K562 (cell line): ENCODE results near the gene MSX1. TPM values are rescaled to one million over a fixed set of nuclear protein-coding genes. Genes with fewer than 3 reads are reported as not detected.

Experiments used
- ATAC-seq: fragments of 200-7000 bp; cut with Tn5 transposase; 3 replicates; pipeline ENCODE4 v1.9.1; 2020; ENCODE audit warnings: moderate library complexity
- BruUV-seq: library from RNA; stranded (reverse); fragments of 400-500 nt; replicated peaks from 2 replicates; lab custom pipeline; 2021; lab: Mats Ljungman, UMichigan
- CTCF ChIA-PET: fragments of 300-600 bp; formaldehyde crosslinking; extraction: SDS; loops from one replicate; lab custom pipeline; 2021; ENCODE audit warnings: low intra/inter-chr PET ratio; lab: Yijun Ruan, JAX
- POLR2A ChIA-PET: fragments of 300-600, 350-650 bp; sonication (Branson Sonifier 250); formaldehyde crosslinking; extraction: SDS; loops from one replicate; lab custom pipeline; 2021; ENCODE audit warnings: antibody characterized with exemption, inconsistent platforms; lab: Yijun Ruan, JAX
- DNase-seq, 4 experiments: peaks; one replicate each; pipeline versions ENCODE4 v3.0.0 to v3.0.0-alpha.2; 2011 to 2018; ENCODE audit warnings: low spot score in 3 of 4, mixed read lengths in 3 of 4; ENCODE audit errors: extremely low read depth in 1 of 4
- FAIRE-seq: peaks from 2 replicates; lab custom pipeline; 2011; peaks lifted over from hg19 to GRCh38; lab: Jason Lieb, UNC
- H2AFZ ChIP-seq: 2 replicates; pipeline ENCODE4 v1.6.0; 2011; ENCODE audit warnings: low read depth, low read length, control low read depth, inconsistent platforms
- H3K27ac ChIP-seq: fragments of 200-600 bp; 3 replicates; pipeline ENCODE4 v1.8.0; 2011; ENCODE audit warnings: low read depth, mild to moderate bottlenecking, control low read depth, inconsistent platforms, low read length, moderate library complexity, mixed read lengths; ENCODE audit errors: extremely low read depth
- H3K27me3 ChIP-seq, 2 experiments: fragments of 300-600 bp in 1 of 2; 2 replicates in 1 of 2; 3 replicates in 1 of 2; pipeline versions ENCODE4 v1.6.0 to v1.8.0; 2011; ENCODE audit warnings: inconsistent platforms in 2 of 2, low read length in 2 of 2, mild to moderate bottlenecking in 1 of 2, mixed read lengths in 1 of 2, moderate library complexity in 1 of 2; ENCODE audit not compliant: control insufficient read depth in 2 of 2, insufficient read depth in 2 of 2
- H3K36me3 ChIP-seq: fragments of 300-600 bp; 3 replicates; pipeline ENCODE4 v1.8.0; 2011; ENCODE audit warnings: mild to moderate bottlenecking, low read length, inconsistent platforms; ENCODE audit not compliant: control insufficient read depth, insufficient read depth
- H3K4me1 ChIP-seq, 2 experiments: fragments of 200-600 bp in 1 of 2; replicated peaks in 1 of 2; 2 replicates in 1 of 2; 3 replicates in 1 of 2; pipeline versions ENCODE4 v1.5.1 to v1.8.0; 2011; ENCODE audit warnings: inconsistent platforms in 2 of 2, low read length in 2 of 2, mild to moderate bottlenecking in 1 of 2, mixed read lengths in 1 of 2, moderate library complexity in 1 of 2; ENCODE audit not compliant: control insufficient read depth in 2 of 2, insufficient read depth in 2 of 2
- H3K4me2 ChIP-seq: 2 replicates; pipeline ENCODE4 v1.6.1; 2011; ENCODE audit warnings: low read length, control low read depth, inconsistent platforms, mixed read lengths; ENCODE audit not compliant: insufficient read depth
- H3K4me3 ChIP-seq: fragments of 200-600 bp; sonication (generic), shearing (Covaris generic); 2 replicates; pipeline ENCODE4 v1.5.1; 2016; ENCODE audit warnings: control low read depth, inconsistent platforms
- H3K79me2 ChIP-seq: fragments of 200-600 bp; 3 replicates; pipeline ENCODE4 v1.8.0; 2011; ENCODE audit warnings: low read length, inconsistent platforms; ENCODE audit not compliant: control insufficient read depth, insufficient read depth
- H3K9ac ChIP-seq, 2 experiments: 2 replicates each; pipeline versions ENCODE4 v1.6.0 to v1.6.1; 2011; ENCODE audit warnings: low read depth in 2 of 2, low read length in 2 of 2, control low read depth in 1 of 2, inconsistent platforms in 1 of 2, mild to moderate bottlenecking in 1 of 2, mixed read lengths in 1 of 2; ENCODE audit not compliant: insufficient read depth in 1 of 2
- H3K9me1 ChIP-seq: one replicate; pipeline ENCODE4 v1.6.0; 2011; ENCODE audit warnings: inconsistent platforms, mild to moderate bottlenecking, low read length, moderate library complexity; ENCODE audit not compliant: control insufficient read depth, insufficient read depth
- H3K9me3 ChIP-seq: replicated peaks from 2 replicates; pipeline ENCODE4 v1.5.1; 2011; ENCODE audit warnings: low read depth, low read length, inconsistent platforms; ENCODE audit not compliant: control insufficient read depth, insufficient read depth
- H4K20me1 ChIP-seq: replicated peaks from 2 replicates; pipeline ENCODE4 v1.6.1; 2011; ENCODE audit warnings: low read length, inconsistent platforms, mixed read lengths; ENCODE audit not compliant: control insufficient read depth, insufficient read depth
- ATF1 ChIP-seq, 2 experiments: fragments of 450-650 bp in 1 of 2; IDR thresholded peaks; 2 replicates each; pipeline ENCODE4 v1.6.1; 2016; ENCODE audit warnings: missing compliant biosample characterization in 1 of 2, missing genetic modification characterization in 1 of 2
- ATF7 ChIP-seq: fragments of 450-650 bp; IDR thresholded peaks from 2 replicates; pipeline ENCODE4 v1.7.1; 2014; ENCODE audit warnings: mild to moderate bottlenecking, moderate library complexity
- HNRNPUL1 ChIP-seq: fragments of 200-400 bp; formaldehyde crosslinking; IDR thresholded peaks from 2 replicates; pipeline ENCODE4 v1.6.1; 2017; ENCODE audit warnings: low read length
- MCM2 ChIP-seq: fragments of 450-650 bp; IDR thresholded peaks from 2 replicates; pipeline ENCODE4 v1.6.1; 2017; ENCODE audit warnings: low read depth, mild to moderate bottlenecking
- TCFL5 ChIP-seq: fragments of 250-450 bp; sonication (Bioruptor Pico); conservative IDR thresholded peaks from 2 replicates; pipeline ENCODE4 v1.6.1; 2021; ENCODE audit warnings: mild to moderate bottlenecking, moderate library complexity, matching md5 sums
- ZNF140 ChIP-seq: fragments of 250-450 bp; sonication (Bioruptor Pico); IDR thresholded peaks from 2 replicates; pipeline ENCODE4 v1.8.0; 2021; ENCODE audit warnings: moderate library complexity, mild to moderate bottlenecking, inconsistent platforms
- ZNF23 ChIP-seq: fragments of 250-450 bp; sonication (Bioruptor Pico); IDR thresholded peaks from 2 replicates; pipeline ENCODE4 v1.4.0; 2020; ENCODE audit warnings: mild to moderate bottlenecking
- ZNF274 ChIP-seq: IDR thresholded peaks from 2 replicates; pipeline ENCODE4 v1.6.1; 2011; ENCODE audit warnings: low read depth, mild to moderate bottlenecking, low read length, moderate library complexity, borderline replicate concordance
- WGBS: fragments of 100-300 bp; shearing (Covaris generic); methylation state at CpG from one replicate; pipeline ENCODE4 v1.1.6; 2016; ENCODE audit warnings: low coverage, mixed read lengths; ENCODE audit not compliant: insufficient coverage; ENCODE audit errors: missing lambda C conversion rate; 5-methylcytosine and 5-hydroxymethylcytosine counted together
- in situ Hi-C: fragments of 300-500 bp; cut with MboI; formaldehyde crosslinking; loops from 4 replicates; pipeline ENCODE4 v1.15.0; 2018; ENCODE audit warnings: inconsistent platforms, mixed read lengths
- intact Hi-C: fragments of 100-400 bp; cut with micrococcal nuclease; formaldehyde crosslinking; loops from 2 replicates; pipeline ENCODE4 v1.14.2; 2022
- polyA plus RNA-seq, 8 experiments: library from polyadenylated mRNA; depleted of rRNA in 4 of 8; stranded (reverse) in 5 of 8; unstranded in 3 of 8; fragments of >200 nt; fragmentation: Nextera tagmentation in 2 of 8; fragmentation: Illumina TruSeq in 1 of 8; extraction: Ambion mirVana in 2 of 8; extraction: Trizol in 1 of 8; gene quantifications; 2 replicates each; pipeline versions ENCODE4 v1.2.1 to v1.2.3, GENCODE V29; 2011 to 2014; ENCODE audit warnings: inconsistent platforms in 1 of 8, missing spikeins in 1 of 8
- total RNA-seq, 7 experiments: library from RNA; depleted of rRNA in 6 of 7; stranded (reverse); fragments of >200 nt in 6 of 7; fragmentation: Illumina TruSeq in 2 of 7; extraction: Trizol in 2 of 7; gene quantifications; 2 replicates each; pipeline versions ENCODE4 v1.2.1 to v1.2.3, GENCODE V29; 2011 to 2021; ENCODE audit warnings: low replicate concordance in 1 of 7
- TF ChIP-seq, protein P1 (sequence below): fragments of 450-650 bp; formaldehyde crosslinking; IDR thresholded peaks from 2 replicates; pipeline ENCODE4 v1.4.0; 2020; ENCODE audit warnings: mild to moderate bottlenecking, mixed read lengths
- TF ChIP-seq, protein P2 (sequence below): fragments of 250-450 bp; sonication (Bioruptor Pico); IDR thresholded peaks from 2 replicates; pipeline ENCODE4 v1.9.0; 2021; ENCODE audit warnings: mild to moderate bottlenecking
- TF ChIP-seq, protein P3 (sequence below): fragments of 250-450 bp; sonication (Bioruptor Pico); IDR thresholded peaks from 2 replicates; pipeline ENCODE4 v1.5.0; 2021

The MSX1 gene
- total and polyA plus RNA-seq, 9 of the 15 experiments (the other 6 are each of a cell fraction or from before 2014, with no cell fraction given), result 1.3 to 6.3 (median 2.3) TPM

DNA sequence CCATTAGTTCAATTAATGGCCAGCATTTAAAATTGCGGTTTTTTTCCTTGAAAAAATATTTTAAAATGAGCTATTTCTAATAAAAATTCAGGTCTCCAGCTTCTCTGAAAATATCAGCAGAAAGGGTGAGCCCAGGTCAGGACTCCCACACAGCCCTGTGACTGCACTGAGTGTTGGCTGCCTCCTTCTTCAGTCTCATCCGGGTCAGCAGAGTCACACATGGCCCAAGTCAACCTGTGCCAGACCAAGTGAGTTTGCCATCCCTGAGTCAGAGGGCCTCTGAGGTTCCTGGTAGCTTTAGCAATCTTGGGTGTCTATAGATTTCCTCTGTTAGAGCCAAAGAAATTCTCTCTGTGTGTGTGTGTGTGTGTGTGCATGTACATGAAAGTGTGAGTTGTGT, 22.1 kb upstream of the MSX1 start:
- no peak for DNase-seq
- WGBS, result 0% methylated on average over 1 of the region's 2 CpGs
- Histone ChIP-seq H3K36me3 (no peaks in the 10 kb centered on the region), H3K27me3 (peaks cover 2 to 3% of the 10 kb centered on the region in 2 experiments; a peak in 2 of 5 replicates), H3K27ac (no peak overlapping the region), H3K4me1 (no peaks in the 10 kb centered on the region), H2AFZ (no peak overlapping the region), H3K4me3 (no peak overlapping the region), H3K9me3 (no peaks in the 10 kb centered on the region), H3K79me2 (no peaks in the 10 kb centered on the region), H3K9ac (no peak overlapping the region), H4K20me1 (no peaks in the 10 kb centered on the region; the same call in 1 of the 2 replicates), H3K9me1 (no peaks in the 10 kb centered on the region), H3K4me2 (no peak overlapping the region)
- intact Hi-C loops (no loop called here), in situ Hi-C loops (no loop called here)
- CTCF ChIA-PET, result no interaction called here
- ATAC-seq, result no peak
- FAIRE-seq, result no peak
- TF ChIP-seq MCM2, result no peak
- no TSS peak for BruUV-seq
- POLR2A ChIA-PET, result interaction anchor here (0.6 to 0.8 kb wide), 2 partner anchors 56 to 71 kb away, joined by 3 to 4 read pairs; no protein-coding TSS in a partner anchor

DNA sequence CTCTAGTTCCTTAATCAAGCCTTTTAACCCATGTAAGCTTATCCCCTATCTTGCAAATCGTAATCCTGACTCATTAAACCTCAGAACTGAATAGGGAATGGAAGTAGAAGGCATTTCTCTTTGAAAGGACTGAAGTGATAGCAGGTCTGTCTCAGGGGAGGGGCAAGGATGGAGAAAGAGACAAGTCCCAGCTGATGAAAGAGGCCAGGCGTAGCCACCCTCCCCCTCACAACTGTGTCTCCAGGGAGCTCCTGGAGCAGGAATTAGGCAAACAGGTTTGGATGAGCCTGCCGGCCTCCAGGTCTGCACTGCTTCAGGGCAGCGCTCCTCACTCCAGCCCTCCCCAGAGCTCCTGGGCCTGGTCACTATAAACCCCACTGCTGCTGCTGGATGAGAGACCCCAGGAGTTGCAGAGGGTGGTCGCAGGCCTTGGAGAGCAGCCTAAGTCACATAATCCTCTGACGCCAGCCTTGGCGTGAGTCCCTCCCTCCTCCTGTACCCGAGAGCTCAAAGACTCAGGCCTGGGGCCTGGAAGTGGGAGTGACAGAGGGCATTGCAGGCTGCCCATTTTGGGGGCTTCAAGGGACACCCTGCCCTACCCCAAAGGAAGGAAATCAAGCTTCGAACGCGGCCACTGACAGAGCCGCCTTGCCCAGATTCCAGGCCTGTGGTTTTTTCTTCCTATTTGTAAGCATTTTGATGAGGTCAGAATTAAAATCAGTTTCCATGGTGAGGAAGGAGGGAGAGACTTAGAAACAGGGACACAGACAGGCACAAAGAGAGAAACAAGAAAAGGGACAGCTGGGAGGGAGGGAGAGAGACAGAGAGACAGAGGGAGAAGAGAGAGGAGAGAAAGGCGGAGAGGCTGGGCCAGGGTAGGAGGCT, 21.2 kb upstream of the MSX1 start:
- ChIA-PET POLR2A (interaction anchor here (0.6 to 0.8 kb wide), 2 partner anchors 57 to 72 kb away, joined by 3 to 4 read pairs; no protein-coding TSS in a partner anchor), CTCF (no interaction called here)
- no peak overlapping the region for H3K27ac ChIP-seq
- intact Hi-C loops, result no loop called here
- under 1% methylated on average over 12 of the region's 13 CpGs for WGBS
- H3K27me3 ChIP-seq, result peaks cover 2 to 10% of the 10 kb centered on the region in 2 experiments; a peak in 2 of 5 replicates
- H3K4me1 ChIP-seq, result no peaks in the 10 kb centered on the region
- in situ Hi-C loops, result no loop called here
- no peaks in the 10 kb centered on the region; the same call in 1 of the 2 replicates for H4K20me1 ChIP-seq
- DNase-seq (no peak), ATAC-seq (no peak; the same call in 2 of the 3 replicates), FAIRE-seq (no peak)
- H3K79me2 ChIP-seq, result no peaks in the 10 kb centered on the region
- H3K9me3 ChIP-seq, result no peaks in the 10 kb centered on the region
- no peak overlapping the region for H3K4me3 ChIP-seq
- no peak overlapping the region for H3K4me2 ChIP-seq
- 0 out of 4 replicates have a peak overlapping the region, but pooled peaks of 1 of the 2 experiments have one; percentile 5 for H3K9ac ChIP-seq
- BruUV-seq, result no TSS peak
- H3K36me3 ChIP-seq, result no peaks in the 10 kb centered on the region
- H2AFZ ChIP-seq, result no peak overlapping the region
- H3K9me1 ChIP-seq, result no peaks in the 10 kb centered on the region
- TF ChIP-seq ATF7 (no peak), TCFL5 (no peak), HNRNPUL1 (no peak), ZNF274 (no peak), ZNF23 (no peak), ATF1 (CRISPR knock-in tag; IDR thresholded peaks at IDR 0.05) (no peak), ATF1 (tag; IDR thresholded peaks at IDR 0.05) (no peak), ZNF140 (CRISPR knock-in tag) (no peak)
- TF ChIP-seq, protein P1, sequence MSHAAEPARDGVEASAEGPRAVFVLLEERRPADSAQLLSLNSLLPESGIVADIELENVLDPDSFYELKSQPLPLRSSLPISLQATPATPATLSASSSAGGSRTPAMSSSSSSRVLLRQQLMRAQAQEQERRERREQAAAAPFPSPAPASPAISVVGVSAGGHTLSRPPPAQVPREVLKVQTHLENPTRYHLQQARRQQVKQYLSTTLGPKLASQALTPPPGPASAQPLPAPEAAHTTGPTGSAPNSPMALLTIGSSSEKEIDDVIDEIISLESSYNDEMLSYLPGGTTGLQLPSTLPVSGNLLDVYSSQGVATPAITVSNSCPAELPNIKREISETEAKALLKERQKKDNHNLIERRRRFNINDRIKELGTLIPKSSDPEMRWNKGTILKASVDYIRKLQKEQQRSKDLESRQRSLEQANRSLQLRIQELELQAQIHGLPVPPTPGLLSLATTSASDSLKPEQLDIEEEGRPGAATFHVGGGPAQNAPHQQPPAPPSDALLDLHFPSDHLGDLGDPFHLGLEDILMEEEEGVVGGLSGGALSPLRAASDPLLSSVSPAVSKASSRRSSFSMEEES (CRISPR knock-in tag), result no peak
- TF ChIP-seq, protein P2, sequence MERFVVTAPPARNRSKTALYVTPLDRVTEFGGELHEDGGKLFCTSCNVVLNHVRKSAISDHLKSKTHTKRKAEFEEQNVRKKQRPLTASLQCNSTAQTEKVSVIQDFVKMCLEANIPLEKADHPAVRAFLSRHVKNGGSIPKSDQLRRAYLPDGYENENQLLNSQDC (CRISPR knock-in tag), result no peak
- TF ChIP-seq, protein P3, sequence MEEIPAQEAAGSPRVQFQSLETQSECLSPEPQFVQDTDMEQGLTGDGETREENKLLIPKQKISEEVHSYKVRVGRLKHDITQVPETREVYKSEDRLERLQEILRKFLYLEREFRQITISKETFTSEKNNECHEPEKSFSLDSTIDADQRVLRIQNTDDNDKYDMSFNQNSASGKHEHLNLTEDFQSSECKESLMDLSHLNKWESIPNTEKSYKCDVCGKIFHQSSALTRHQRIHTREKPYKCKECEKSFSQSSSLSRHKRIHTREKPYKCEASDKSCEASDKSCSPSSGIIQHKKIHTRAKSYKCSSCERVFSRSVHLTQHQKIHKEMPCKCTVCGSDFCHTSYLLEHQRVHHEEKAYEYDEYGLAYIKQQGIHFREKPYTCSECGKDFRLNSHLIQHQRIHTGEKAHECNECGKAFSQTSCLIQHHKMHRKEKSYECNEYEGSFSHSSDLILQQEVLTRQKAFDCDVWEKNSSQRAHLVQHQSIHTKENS (CRISPR knock-in tag), result no peak
